Measurements from ENCODE around the gene SMYD3.
A peak's percentile ranks its signal among the peaks of the same experiment; 100 is the strongest.

The SMYD3 gene

DNA sequence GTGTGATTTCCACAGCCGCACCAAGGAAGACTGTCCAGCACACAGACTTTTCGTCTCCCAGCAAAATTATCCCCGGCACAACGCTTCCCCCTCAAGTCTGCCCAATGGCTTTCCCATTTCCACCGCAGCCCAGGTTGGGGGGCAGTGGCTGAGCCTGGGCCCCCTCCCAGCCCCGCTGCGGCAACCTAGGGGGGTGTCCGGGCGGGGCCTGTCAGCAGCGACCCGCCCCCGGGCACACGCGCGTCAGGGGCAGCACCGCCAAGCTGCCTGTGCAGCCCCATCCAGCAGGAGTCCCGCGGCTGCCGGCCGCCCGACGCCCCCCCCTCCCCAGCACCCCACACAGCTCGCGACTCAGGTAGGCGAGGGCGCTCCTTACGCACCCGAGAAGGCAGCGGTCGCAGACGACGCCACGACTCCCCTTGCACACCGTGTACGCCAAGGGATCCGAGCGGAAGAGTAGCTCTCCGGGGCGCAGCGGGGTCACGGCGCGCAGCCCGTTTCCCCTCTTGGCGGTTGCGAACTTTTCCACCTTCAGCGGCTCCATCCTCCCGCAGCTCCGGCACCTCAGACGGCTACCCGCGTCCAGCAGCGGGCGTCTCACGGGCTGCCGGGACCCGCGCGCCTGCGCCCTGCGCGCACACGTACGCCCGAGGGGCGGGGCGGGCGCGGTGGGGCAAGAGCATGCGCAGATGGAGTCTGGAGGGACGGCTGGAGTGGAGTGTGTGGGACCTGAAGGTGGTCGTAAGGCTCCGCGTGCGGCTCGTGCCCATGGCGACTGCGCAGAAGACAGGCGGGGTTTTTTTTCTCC lies at the start of gene SMYD3:
TSS of gene SMYD3 (minus strand) at position 606 of the 808 bp plus-strand sequence.
- in situ Hi-C loops (cut with HindIII; ENCODE audit: low pct_ligation_motif_present, low sequenced_read_pairs), result no loop called here
- DNase-seq, result peak; percentile 41
- no peak within 1 kb of the TSS for H3K27ac ChIP-seq
- H3K27me3 ChIP-seq (replicated peaks), result no peaks in the 10 kb centered on the region
- H3K36me3 ChIP-seq (replicated peaks), result no peaks in the 10 kb centered on the region
- TF ChIP-seq, protein P1, sequence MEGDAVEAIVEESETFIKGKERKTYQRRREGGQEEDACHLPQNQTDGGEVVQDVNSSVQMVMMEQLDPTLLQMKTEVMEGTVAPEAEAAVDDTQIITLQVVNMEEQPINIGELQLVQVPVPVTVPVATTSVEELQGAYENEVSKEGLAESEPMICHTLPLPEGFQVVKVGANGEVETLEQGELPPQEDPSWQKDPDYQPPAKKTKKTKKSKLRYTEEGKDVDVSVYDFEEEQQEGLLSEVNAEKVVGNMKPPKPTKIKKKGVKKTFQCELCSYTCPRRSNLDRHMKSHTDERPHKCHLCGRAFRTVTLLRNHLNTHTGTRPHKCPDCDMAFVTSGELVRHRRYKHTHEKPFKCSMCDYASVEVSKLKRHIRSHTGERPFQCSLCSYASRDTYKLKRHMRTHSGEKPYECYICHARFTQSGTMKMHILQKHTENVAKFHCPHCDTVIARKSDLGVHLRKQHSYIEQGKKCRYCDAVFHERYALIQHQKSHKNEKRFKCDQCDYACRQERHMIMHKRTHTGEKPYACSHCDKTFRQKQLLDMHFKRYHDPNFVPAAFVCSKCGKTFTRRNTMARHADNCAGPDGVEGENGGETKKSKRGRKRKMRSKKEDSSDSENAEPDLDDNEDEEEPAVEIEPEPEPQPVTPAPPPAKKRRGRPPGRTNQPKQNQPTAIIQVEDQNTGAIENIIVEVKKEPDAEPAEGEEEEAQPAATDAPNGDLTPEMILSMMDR (IDR thresholded peaks at IDR 0.05; ENCODE audit: low read depth, low read length, missing control alignments), result peak; percentile 20
- H3K4me3 ChIP-seq (ENCODE audit: low read depth, low read length), result peak within 1 kb of the TSS; percentile 91

DNA sequence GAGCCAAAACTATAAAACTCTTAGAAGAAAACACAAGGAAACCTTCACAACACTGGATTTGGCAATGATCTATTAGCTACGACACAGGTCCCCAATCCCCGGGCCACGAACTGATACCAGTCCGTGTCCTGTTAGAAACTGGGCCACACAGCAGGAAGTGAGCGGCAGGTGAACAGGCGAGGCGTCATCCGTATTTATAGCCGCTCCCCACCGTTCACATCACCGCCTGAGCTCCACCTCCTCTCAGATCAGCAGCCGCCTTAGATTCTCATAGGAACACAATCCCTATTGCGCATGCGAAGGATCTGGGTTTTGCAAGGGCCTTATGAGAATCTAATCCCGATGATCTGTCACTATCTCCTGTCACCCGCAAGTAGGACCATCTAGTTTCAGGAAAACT lies 47.1 kb upstream of the SMYD3 start:
- Histone ChIP-seq H3K4me3 (ENCODE audit: low read depth, low read length) (no peak overlapping the region), H3K27ac (no peak overlapping the region), H3K36me3 (replicated peaks) (peaks cover 49% of the 10 kb centered on the region), H3K27me3 (replicated peaks) (no peaks in the 10 kb centered on the region)
- no peak for DNase-seq
- in situ Hi-C loops (cut with HindIII; ENCODE audit: low pct_ligation_motif_present, low sequenced_read_pairs), result no loop called here
- TF ChIP-seq, protein P1 (IDR thresholded peaks at IDR 0.05; ENCODE audit: low read depth, low read length, missing control alignments), result no peak

DNA sequence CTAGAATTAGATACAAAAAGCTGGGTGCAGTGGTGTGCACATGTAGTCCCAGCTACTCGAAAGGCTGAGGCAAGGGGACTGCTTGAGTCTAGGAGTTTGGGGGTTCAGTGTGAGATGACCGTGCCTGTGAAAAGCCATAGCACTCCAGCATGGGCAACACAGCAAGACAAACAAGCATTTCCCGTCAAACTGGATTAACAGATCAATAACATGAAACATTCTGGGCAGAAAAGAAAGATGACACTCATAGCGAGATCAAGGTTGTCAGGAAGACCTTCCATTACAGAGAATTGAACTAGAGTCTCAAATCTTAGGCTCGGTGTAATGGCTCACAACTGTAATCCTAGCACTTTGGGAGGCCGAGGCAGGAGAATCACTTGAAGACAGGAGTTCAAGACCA lies 45.0 kb upstream of the SMYD3 start:
- Histone ChIP-seq H3K36me3 (replicated peaks) (peaks cover 59% of the 10 kb centered on the region), H3K27me3 (replicated peaks) (no peaks in the 10 kb centered on the region), H3K27ac (no peak overlapping the region), H3K4me3 (ENCODE audit: low read depth, low read length) (no peak overlapping the region)
- TF ChIP-seq, protein P1 (IDR thresholded peaks at IDR 0.05; ENCODE audit: low read depth, low read length, missing control alignments), result no peak
- in situ Hi-C loops (cut with HindIII; ENCODE audit: low pct_ligation_motif_present, low sequenced_read_pairs), result no loop called here
- no peak for DNase-seq

DNA sequence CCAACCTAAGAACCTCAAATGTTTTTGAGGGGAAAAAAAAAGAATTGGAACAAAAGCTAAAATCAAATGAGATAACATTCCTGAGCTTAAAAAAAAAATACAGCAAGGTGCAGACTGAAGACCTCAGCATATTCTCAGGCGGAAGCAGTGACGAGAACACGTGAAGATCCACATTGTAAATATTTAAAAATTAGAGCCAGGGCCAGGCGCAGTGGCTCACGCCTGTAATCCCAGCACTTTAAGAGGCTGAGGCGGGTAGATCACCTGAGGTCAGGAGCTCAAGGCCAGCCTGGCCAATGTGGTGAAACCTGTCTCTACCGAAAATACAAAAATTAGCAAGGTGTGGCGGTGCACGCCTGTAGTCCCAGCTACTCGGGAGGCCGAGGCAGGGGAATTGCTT lies 43.3 kb upstream of the SMYD3 start:
- peaks cover 49% of the 10 kb centered on the region for H3K36me3 ChIP-seq (replicated peaks)

DNA sequence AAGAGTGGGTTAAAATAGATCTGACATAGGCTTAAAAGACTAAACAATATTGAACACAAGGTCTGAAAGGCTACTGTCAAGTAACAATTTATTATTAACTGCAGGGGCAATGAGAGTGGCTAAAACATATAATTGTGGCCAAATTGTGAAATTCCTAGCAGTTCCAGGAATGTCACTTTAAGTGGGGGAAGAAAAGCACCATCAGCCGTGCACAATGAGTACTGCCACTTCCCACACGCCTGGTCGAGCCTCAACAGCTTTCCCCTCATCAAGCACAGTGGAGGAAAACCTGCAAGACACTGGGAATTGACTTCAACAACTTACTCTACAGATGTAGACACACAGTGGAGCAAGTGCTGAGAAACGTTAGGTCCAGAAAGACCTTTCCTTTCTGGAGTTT lies 42.6 kb upstream of the SMYD3 start:
- H3K27ac ChIP-seq, result no peak overlapping the region
- no peaks in the 10 kb centered on the region for H3K27me3 ChIP-seq (replicated peaks)
- in situ Hi-C loops (cut with HindIII; ENCODE audit: low pct_ligation_motif_present, low sequenced_read_pairs), result no loop called here
- peaks cover 54% of the 10 kb centered on the region for H3K36me3 ChIP-seq (replicated peaks)
- no peak overlapping the region for H3K4me3 ChIP-seq (ENCODE audit: low read depth, low read length)
- DNase-seq, result no peak
- TF ChIP-seq, protein P1 (IDR thresholded peaks at IDR 0.05; ENCODE audit: low read depth, low read length, missing control alignments), result no peak

More for the DNA sequence above, 43.3 kb upstream of the SMYD3 start:
- TF ChIP-seq, protein P1 (IDR thresholded peaks at IDR 0.05; ENCODE audit: low read depth, low read length, missing control alignments), result no peak
- Histone ChIP-seq H3K27me3 (replicated peaks) (no peaks in the 10 kb centered on the region), H3K4me3 (ENCODE audit: low read depth, low read length) (no peak overlapping the region), H3K27ac (no peak overlapping the region)
- no peak for DNase-seq
- in situ Hi-C loops (cut with HindIII; ENCODE audit: low pct_ligation_motif_present, low sequenced_read_pairs), result no loop called here
